Measurements from ENCODE around the gene TRPV2. TPM values are rescaled to one million over a fixed set of nuclear protein-coding genes. Genes with fewer than 3 reads are reported as not detected.

Gene TRPV2
- total RNA-seq, 2 experiments from 2014 or later = 4.9 to 10.5 TPM

- Histone ChIP-seq H3K4me3 (ENCODE audit: low read depth, low read length, poor library complexity, severe bottlenecking) (no peak overlapping the region), H3K27ac (ENCODE audit: low read depth, low read length, poor library complexity, severe bottlenecking) (no peak overlapping the region), H3K4me1 (ENCODE audit: insufficient read depth, low read length, poor library complexity, severe bottlenecking) (no peaks in the 10 kb centered on the region), H4K20me1 (ENCODE audit: insufficient read depth, low read length) (no peaks in the 10 kb centered on the region), H3K36me3 (ENCODE audit: insufficient read depth, low read length) (peaks cover 11% of the 10 kb centered on the region; the same call in 1 of the 2 replicates), H2AFZ (ENCODE audit: low read length) (no peak overlapping the region), H3K9me2 (ENCODE audit: insufficient read depth, low read length) (no peaks in the 10 kb centered on the region), H3K79me2 (ENCODE audit: insufficient read depth, low read depth, low read length) (no peaks in the 10 kb centered on the region), H3K9me3 (ENCODE audit: low read length) (no peaks in the 10 kb centered on the region), H3K4me2 (ENCODE audit: low read length) (no peak overlapping the region)
- BruUV-seq (replicated peaks) = no TSS peak
- TF ChIP-seq CTCF (conservative IDR thresholded peaks at IDR 0.05; ENCODE audit: low read length) (no peak), EZH2phosphoT487 (IDR thresholded peaks at IDR 0.05; ENCODE audit: borderline replicate concordance, low read depth, low read length) (no peak)
- CTCF ChIA-PET (ENCODE audit: unreplicated experiment) = no interaction called here
- POLR2A ChIA-PET = no interaction called here
- DNase-seq (ENCODE audit: low spot score) = no peak
- intact Hi-C loops (cut with micrococcal nuclease; ENCODE audit: unreplicated experiment) = no loop called here
Observed at GRCh38 chr17:16459855-16460550, 44.6 kb downstream of the TRPV2 start.

GRCh38 chr17:16460796-16461605 is 45.6 kb downstream of the TRPV2 start:
- POLR2A ChIA-PET = no interaction called here
- H2AFZ ChIP-seq (ENCODE audit: low read length) = no peak overlapping the region
- H3K4me1 ChIP-seq (ENCODE audit: insufficient read depth, low read length, poor library complexity, severe bottlenecking) = no peaks in the 10 kb centered on the region
- H3K4me2 ChIP-seq (ENCODE audit: low read length) = no peak overlapping the region
- H3K27ac ChIP-seq (ENCODE audit: low read depth, low read length, poor library complexity, severe bottlenecking) = no peak overlapping the region
- no peaks in the 10 kb centered on the region for H3K79me2 ChIP-seq (ENCODE audit: insufficient read depth, low read depth, low read length)
- TF ChIP-seq CTCF (conservative IDR thresholded peaks at IDR 0.05; ENCODE audit: low read length) = no peak
- TF ChIP-seq EZH2phosphoT487 (IDR thresholded peaks at IDR 0.05; ENCODE audit: borderline replicate concordance, low read depth, low read length) = no peak
- H3K36me3 ChIP-seq (ENCODE audit: insufficient read depth, low read length) = peaks cover 11% of the 10 kb centered on the region; the same call in 1 of the 2 replicates
- CTCF ChIA-PET (ENCODE audit: unreplicated experiment) = no interaction called here
- no peaks in the 10 kb centered on the region for H3K9me2 ChIP-seq (ENCODE audit: insufficient read depth, low read length)
- DNase-seq (ENCODE audit: low spot score) = no peak
- H3K4me3 ChIP-seq (ENCODE audit: low read depth, low read length, poor library complexity, severe bottlenecking) = no peak overlapping the region
- no peaks in the 10 kb centered on the region for H3K9me3 ChIP-seq (ENCODE audit: low read length)
- BruUV-seq (replicated peaks) = no TSS peak
- intact Hi-C loops (cut with micrococcal nuclease; ENCODE audit: unreplicated experiment) = no loop called here
- no peaks in the 10 kb centered on the region for H4K20me1 ChIP-seq (ENCODE audit: insufficient read depth, low read length)

DNA sequence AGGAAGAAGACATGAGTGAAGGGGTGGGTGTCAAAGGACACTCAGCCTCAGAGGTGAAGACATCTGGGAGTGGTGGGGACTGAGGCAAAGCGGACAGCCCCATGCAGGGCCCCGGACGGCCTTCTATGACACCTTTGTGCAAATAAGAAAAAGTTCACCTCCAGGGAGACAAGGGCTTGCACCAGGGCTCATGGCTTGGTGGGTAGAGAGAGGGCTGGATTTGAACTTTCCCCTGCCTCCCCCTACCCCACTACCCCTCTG is 46.2 kb downstream of the TRPV2 start:
- H3K4me1 ChIP-seq (ENCODE audit: insufficient read depth, low read length, poor library complexity, severe bottlenecking) = no peaks in the 10 kb centered on the region
- no peak for DNase-seq (ENCODE audit: low spot score)
- CTCF ChIA-PET (ENCODE audit: unreplicated experiment) = no interaction called here

More for the DNA sequence above, 46.2 kb downstream of the TRPV2 start:
- POLR2A ChIA-PET = no interaction called here
- Histone ChIP-seq H3K4me2 (ENCODE audit: low read length) (no peak overlapping the region), H3K36me3 (ENCODE audit: insufficient read depth, low read length) (peaks cover 11% of the 10 kb centered on the region; the same call in 1 of the 2 replicates), H3K9me3 (ENCODE audit: low read length) (no peaks in the 10 kb centered on the region), H3K79me2 (ENCODE audit: insufficient read depth, low read depth, low read length) (no peaks in the 10 kb centered on the region), H2AFZ (ENCODE audit: low read length) (no peak overlapping the region), H3K4me3 (ENCODE audit: low read depth, low read length, poor library complexity, severe bottlenecking) (no peak overlapping the region), H4K20me1 (ENCODE audit: insufficient read depth, low read length) (no peaks in the 10 kb centered on the region), H3K9me2 (ENCODE audit: insufficient read depth, low read length) (no peaks in the 10 kb centered on the region), H3K27ac (ENCODE audit: low read depth, low read length, poor library complexity, severe bottlenecking) (no peak overlapping the region)
- TF ChIP-seq CTCF (conservative IDR thresholded peaks at IDR 0.05; ENCODE audit: low read length) (no peak), EZH2phosphoT487 (IDR thresholded peaks at IDR 0.05; ENCODE audit: borderline replicate concordance, low read depth, low read length) (no peak)
- intact Hi-C loops (cut with micrococcal nuclease; ENCODE audit: unreplicated experiment) = no loop called here
- no TSS peak for BruUV-seq (replicated peaks)

Measured in OCI-LY7 (cell line).